ENCODE measurements around the gene AKNA. TPM values are rescaled to one million over a fixed set of nuclear protein-coding genes. Genes with fewer than 3 reads are reported as not detected.
A peak's percentile ranks its signal among the peaks of the same experiment; 100 is the strongest.

AKNA gene
- total RNA-seq, 2 donors from 2014 or later, result 7.3 to 11.9 TPM

DNA sequence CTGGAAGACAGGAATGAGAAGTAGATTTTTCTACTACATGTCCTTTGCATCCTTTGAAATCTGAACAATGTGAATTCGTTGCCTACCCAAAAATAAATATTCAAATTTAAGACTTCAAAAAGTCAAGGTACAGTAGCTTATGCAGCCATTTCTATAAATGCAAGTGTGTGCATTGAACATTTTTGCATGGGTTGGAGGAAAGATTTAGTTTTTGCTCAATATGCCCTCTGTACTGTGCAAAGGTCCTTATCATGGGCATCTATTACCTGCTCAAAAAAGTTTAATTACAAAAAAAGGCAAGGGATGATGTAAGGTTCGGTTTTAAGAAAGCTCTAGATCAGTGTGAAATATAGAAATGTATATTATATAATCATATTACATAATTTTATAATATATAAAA, 22.6 kb downstream of the AKNA start:
- no peaks in the 10 kb centered on the region for H3K9me3 ChIP-seq
- intact Hi-C loops (cut with DNase I), result no loop called here
- peak overlapping the region in 1 of 4 donors; percentile 48 for H3K27ac ChIP-seq
- H3K27me3 ChIP-seq, result no peaks in the 10 kb centered on the region
- DNase-seq (no peak), ATAC-seq (no peak)
- peaks cover 0 to 14% of the 10 kb centered on the region in 2 donors for H3K36me3 ChIP-seq (replicated peaks in 1 of 2; ENCODE audit: insufficient read depth in 1 of 2, low read depth in 2 of 2)
- WGBS, 2 donors, result 80 to 93% methylated on average over 2 of the region's 2 CpGs
- no peak overlapping the region for H3K4me3 ChIP-seq
- no peaks in the 10 kb centered on the region for H3K4me1 ChIP-seq
- TF ChIP-seq POLR2A (IDR thresholded peaks at IDR 0.05), result no peak
- TF ChIP-seq, protein P1, sequence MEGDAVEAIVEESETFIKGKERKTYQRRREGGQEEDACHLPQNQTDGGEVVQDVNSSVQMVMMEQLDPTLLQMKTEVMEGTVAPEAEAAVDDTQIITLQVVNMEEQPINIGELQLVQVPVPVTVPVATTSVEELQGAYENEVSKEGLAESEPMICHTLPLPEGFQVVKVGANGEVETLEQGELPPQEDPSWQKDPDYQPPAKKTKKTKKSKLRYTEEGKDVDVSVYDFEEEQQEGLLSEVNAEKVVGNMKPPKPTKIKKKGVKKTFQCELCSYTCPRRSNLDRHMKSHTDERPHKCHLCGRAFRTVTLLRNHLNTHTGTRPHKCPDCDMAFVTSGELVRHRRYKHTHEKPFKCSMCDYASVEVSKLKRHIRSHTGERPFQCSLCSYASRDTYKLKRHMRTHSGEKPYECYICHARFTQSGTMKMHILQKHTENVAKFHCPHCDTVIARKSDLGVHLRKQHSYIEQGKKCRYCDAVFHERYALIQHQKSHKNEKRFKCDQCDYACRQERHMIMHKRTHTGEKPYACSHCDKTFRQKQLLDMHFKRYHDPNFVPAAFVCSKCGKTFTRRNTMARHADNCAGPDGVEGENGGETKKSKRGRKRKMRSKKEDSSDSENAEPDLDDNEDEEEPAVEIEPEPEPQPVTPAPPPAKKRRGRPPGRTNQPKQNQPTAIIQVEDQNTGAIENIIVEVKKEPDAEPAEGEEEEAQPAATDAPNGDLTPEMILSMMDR (IDR thresholded peaks at IDR 0.05), result no peak

DNA sequence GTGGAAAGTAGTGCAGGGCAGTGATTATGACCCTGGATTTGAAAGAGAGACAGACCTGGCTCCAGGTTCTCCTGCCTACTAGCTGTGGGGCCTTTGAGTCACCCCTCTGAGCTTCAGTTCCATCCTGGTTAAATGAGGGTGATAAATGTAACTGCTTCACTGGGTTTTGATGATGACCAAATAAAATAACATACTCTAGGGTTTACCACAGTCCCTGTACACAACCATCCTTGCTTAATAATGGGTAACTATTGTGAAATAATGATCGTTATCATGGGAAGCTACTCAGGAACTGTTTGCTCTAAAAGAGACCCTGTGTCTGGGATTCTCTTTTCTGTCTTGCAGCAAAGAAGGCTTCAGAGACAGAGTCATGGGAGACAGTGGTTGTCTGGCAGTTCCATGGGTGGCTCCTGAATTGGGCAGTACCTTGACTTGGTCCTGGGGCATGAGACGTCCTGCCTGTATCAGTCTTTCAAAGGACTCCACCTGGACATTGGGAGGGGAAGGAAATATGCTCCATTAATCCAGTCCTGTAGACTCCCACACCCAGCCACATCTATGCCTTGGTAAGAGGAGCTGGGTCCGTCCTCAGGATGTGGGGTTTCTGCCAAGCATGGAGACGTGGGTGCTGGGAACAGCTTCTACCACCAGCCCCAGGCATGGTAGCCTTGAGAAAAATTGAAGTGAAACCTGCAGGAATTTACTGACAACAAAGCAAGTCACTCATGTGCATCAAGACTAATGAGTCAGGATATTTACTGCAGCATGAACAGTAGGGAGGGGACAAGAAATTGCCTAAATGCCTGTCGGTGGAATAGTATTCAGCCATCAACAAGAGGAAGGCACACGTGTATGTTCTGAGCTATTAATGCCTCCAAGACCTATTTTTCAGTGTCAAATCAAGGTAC, 23.4 kb downstream of the AKNA start:
- DNase-seq, result peak in 1 of 4 donors; percentile 22
- no peak for TF ChIP-seq POLR2A (IDR thresholded peaks at IDR 0.05)
- TF ChIP-seq, protein P1 (IDR thresholded peaks at IDR 0.05), result no peak
- H3K4me1 ChIP-seq, result no peaks in the 10 kb centered on the region
- peak overlapping the region in 1 of 4 donors; percentile 48 for H3K27ac ChIP-seq
- intact Hi-C loops (cut with DNase I), result no loop called here
- peaks cover 0 to 17% of the 10 kb centered on the region in 2 donors for H3K36me3 ChIP-seq (replicated peaks in 1 of 2; ENCODE audit: insufficient read depth in 1 of 2, low read depth in 2 of 2)
- WGBS, 2 donors, result 57 to 81% methylated on average over 5 to 6 of the region's 6 CpGs
- H3K27me3 ChIP-seq, result no peaks in the 10 kb centered on the region
- no peaks in the 10 kb centered on the region for H3K9me3 ChIP-seq
- ATAC-seq, result peak; percentile 40
- H3K4me3 ChIP-seq, result no peak overlapping the region

DNA sequence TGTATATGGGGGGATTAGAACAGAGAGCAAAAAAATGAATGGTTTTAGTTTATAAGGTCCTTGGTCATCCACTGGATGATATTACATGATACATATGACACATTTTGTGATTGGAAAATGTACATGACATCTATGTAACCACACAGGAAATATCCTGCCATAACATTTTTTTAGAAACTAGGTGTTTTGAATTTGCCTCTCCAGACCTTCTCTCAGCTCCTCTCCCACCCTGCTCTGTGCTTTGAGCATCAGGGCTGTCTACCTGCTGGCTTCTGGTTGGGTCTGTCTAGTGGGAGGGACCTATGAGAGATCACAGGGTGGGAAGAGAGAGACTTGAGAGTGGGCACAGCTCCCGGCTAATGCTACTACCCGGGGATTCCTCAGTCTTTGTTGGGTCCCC, 24.4 kb downstream of the AKNA start:
- Histone ChIP-seq H3K27ac (no peak overlapping the region), H3K9me3 (no peaks in the 10 kb centered on the region), H3K4me3 (no peak overlapping the region), H3K4me1 (no peaks in the 10 kb centered on the region), H3K36me3 (replicated peaks in 1 of 2; ENCODE audit: insufficient read depth in 1 of 2, low read depth in 2 of 2) (peaks cover 0 to 22% of the 10 kb centered on the region in 2 donors), H3K27me3 (no peaks in the 10 kb centered on the region)
- 35 to 50% methylated on average over 2 of the region's 2 CpGs for WGBS, 2 donors
- ATAC-seq (no peak), DNase-seq (no peak)
- intact Hi-C loops (cut with DNase I), result no loop called here
- TF ChIP-seq POLR2A (IDR thresholded peaks at IDR 0.05), result no peak
- TF ChIP-seq, protein P1 (IDR thresholded peaks at IDR 0.05), result no peak

DNA sequence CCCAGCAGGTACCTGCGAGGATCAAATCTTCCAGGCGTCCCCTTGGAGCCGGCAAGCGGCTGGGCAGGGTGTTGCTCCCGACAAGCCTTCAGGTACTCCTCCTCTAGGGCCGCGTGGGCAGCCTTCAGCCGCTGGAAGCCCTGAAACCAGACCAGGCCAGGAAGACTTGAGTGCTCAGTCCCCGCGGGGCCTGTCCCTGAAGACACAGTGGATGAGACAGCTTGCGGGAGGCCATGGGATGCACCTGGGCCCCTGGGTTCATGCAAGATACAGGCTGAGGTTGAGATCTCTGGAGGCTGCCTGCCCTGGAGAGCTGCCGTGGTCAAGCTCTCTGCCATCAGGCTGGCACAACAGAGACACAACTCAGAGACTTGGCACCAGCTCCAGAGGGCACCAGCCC, 25.4 kb downstream of the AKNA start:
- H3K36me3 ChIP-seq (replicated peaks in 1 of 2; ENCODE audit: insufficient read depth in 1 of 2, low read depth in 2 of 2), result peaks cover 0 to 22% of the 10 kb centered on the region in 2 donors
- no peak for ATAC-seq
- no peak overlapping the region for H3K27ac ChIP-seq

More for the DNA sequence above, 25.4 kb downstream of the AKNA start:
- 80 to 85% methylated on average over 8 to 12 of the region's 12 CpGs for WGBS, 2 donors
- H3K4me3 ChIP-seq, result no peak overlapping the region
- no peaks in the 10 kb centered on the region for H3K9me3 ChIP-seq
- no peak for TF ChIP-seq POLR2A (IDR thresholded peaks at IDR 0.05)
- TF ChIP-seq, protein P1 (IDR thresholded peaks at IDR 0.05), result no peak
- intact Hi-C loops (cut with DNase I), result no loop called here
- H3K27me3 ChIP-seq, result no peaks in the 10 kb centered on the region
- no peak for DNase-seq
- no peaks in the 10 kb centered on the region for H3K4me1 ChIP-seq
